Panc1 (cell line): ENCODE data around the gene SSNA1. TPM values are rescaled to one million over a fixed set of nuclear protein-coding genes. Genes with fewer than 3 reads are reported as not detected.

ENCODE experiments used
- ATAC-seq: fragments of 200-7000 bp; cut with Tn5 transposase; 2 replicates; pipeline ENCODE4 v1.9.1; 2020; ENCODE audit warnings: mild to moderate bottlenecking, moderate library complexity
- BruUV-seq: library from RNA; stranded (reverse); fragments of 400-500 nt; replicated peaks from 2 replicates; lab custom pipeline; 2021; lab: Mats Ljungman, UMichigan
- CTCF ChIA-PET: fragments of 300-600 bp; sonication (Branson Sonifier 250); formaldehyde crosslinking; loops from one replicate; lab custom pipeline; 2022; ENCODE audit warnings: antibody characterized with exemption; lab: Charles Lee
- POLR2A ChIA-PET: fragments of 300-600 bp; sonication (Branson Sonifier 250); formaldehyde crosslinking; loops from one replicate; lab custom pipeline; 2022; ENCODE audit warnings: antibody characterized with exemption; lab: Charles Lee
- DNase-seq: peaks from one replicate; pipeline ENCODE4 v3.0.0-alpha.2; 2010; ENCODE audit warnings: low read depth, low spot score
- H3K27ac ChIP-seq: 2 replicates; pipeline ENCODE4 v1.5.1; 2011; ENCODE audit warnings: mild to moderate bottlenecking, low read length, inconsistent platforms
- H3K27me3 ChIP-seq: fragments of 200-500 bp; sonication (Bioruptor generic); 2 replicates; pipeline ENCODE4 v1.6.0; 2014; ENCODE audit warnings: low read length, inconsistent platforms; ENCODE audit not compliant: control insufficient read depth, insufficient read depth
- H3K36me3 ChIP-seq: fragments of 200-500 bp; sonication (Bioruptor generic); 2 replicates; pipeline ENCODE4 v1.5.1; 2014; ENCODE audit warnings: inconsistent platforms, mild to moderate bottlenecking, low read length, moderate library complexity; ENCODE audit not compliant: control insufficient read depth, insufficient read depth
- H3K4me1 ChIP-seq: 2 replicates; pipeline ENCODE4 v1.5.1; 2011; ENCODE audit warnings: inconsistent platforms, mild to moderate bottlenecking, low read length, moderate library complexity; ENCODE audit not compliant: control insufficient read depth, insufficient read depth
- H3K4me3 ChIP-seq, 2 experiments: 2 replicates each; pipeline ENCODE4 v1.5.1; 2011 to 2012; ENCODE audit warnings: low read depth in 2 of 2, low read length in 2 of 2, mild to moderate bottlenecking in 2 of 2, inconsistent platforms in 1 of 2, moderate library complexity in 1 of 2
- H3K9me3 ChIP-seq: fragments of 200-500 bp; sonication (Bioruptor generic); 2 replicates; pipeline ENCODE4 v1.5.1; 2014; ENCODE audit warnings: low read depth, mild to moderate bottlenecking, inconsistent platforms, low read length, moderate library complexity; ENCODE audit not compliant: control insufficient read depth, insufficient read depth
- CTCF ChIP-seq: fragments of 450-650 bp; IDR thresholded peaks from 2 replicates; pipeline ENCODE4 v1.5.1; 2017; ENCODE audit warnings: mild to moderate bottlenecking
- POLR2AphosphoS5 ChIP-seq: IDR thresholded peaks from 2 replicates; pipeline ENCODE4 v1.6.1; 2012; ENCODE audit warnings: mild to moderate bottlenecking, low read depth, low read length, moderate library complexity
- REST ChIP-seq, 2 experiments: IDR thresholded peaks; 2 replicates each; pipeline ENCODE4 v1.6.1; 2011 to 2012; ENCODE audit warnings: low read depth in 2 of 2, control low read depth in 1 of 2, low read length in 1 of 2, mild to moderate bottlenecking in 1 of 2, moderate library complexity in 1 of 2; ENCODE audit not compliant: insufficient read depth in 1 of 2
- SIN3A ChIP-seq: IDR thresholded peaks from 2 replicates; pipeline ENCODE4 v1.6.1; 2012; ENCODE audit warnings: low read depth, mild to moderate bottlenecking, low read length, moderate library complexity, borderline replicate concordance; ENCODE audit not compliant: insufficient read depth
- TCF7L2 ChIP-seq: IDR thresholded peaks from 2 replicates; pipeline ENCODE4 v1.6.1; 2011; ENCODE audit warnings: mild to moderate bottlenecking, low read depth, low read length, inconsistent platforms
- in situ Hi-C: cut with HindIII; loops from 2 replicates; pipeline ENCODE4 v1.10.0; 2016; ENCODE audit warnings: low sequenced_read_pairs, low pct_unique_long_range_greater_than_20kb
- intact Hi-C: fragments of 100-400 bp; cut with micrococcal nuclease; formaldehyde crosslinking; loops from one replicate; pipeline ENCODE4 v1.10.0; 2022; ENCODE audit not compliant: unreplicated experiment
- total RNA-seq: library from RNA; stranded (reverse); gene quantifications from one replicate; pipeline ENCODE4 v1.2.1, GENCODE V29; 2021; ENCODE audit not compliant: unreplicated experiment

The SSNA1 gene
- total RNA-seq, 1 experiment from 2014 or later = 86.9 TPM

- TF ChIP-seq SIN3A = no peak
- no peak for TF ChIP-seq CTCF
- TF ChIP-seq REST (IDR thresholded peaks at IDR 0.05; ENCODE audit: insufficient read depth in 1 of 2, low read depth in 2 of 2, low read length in 1 of 2) = no peak
- no peak for TF ChIP-seq POLR2AphosphoS5
- TF ChIP-seq TCF7L2 = no peak
- DNase-seq = no peak
- Histone ChIP-seq H3K36me3 (peaks cover 2% of the 10 kb centered on the region; the same call in 1 of the 2 replicates), H3K4me3 (peak overlapping the region; percentile 60 to 63), H3K27me3 (no peaks in the 10 kb centered on the region), H3K9me3 (no peaks in the 10 kb centered on the region), H3K27ac (peak overlapping the region; percentile 65), H3K4me1 (peaks cover 32% of the 10 kb centered on the region)
- peak; percentile 4 for ATAC-seq
- in situ Hi-C loops = no loop called here
- BruUV-seq = no TSS peak
- intact Hi-C loops = no loop called here
- ChIA-PET POLR2A (interaction anchor here (0.5 to 0.8 kb wide), 2 partner anchors 11 to 87 kb away, joined by 4 read pairs; partner anchors contain the start of gene DPP7), CTCF (interaction anchor here (1.1 kb wide), 1 partner anchor 35 kb away, joined by 8 read pairs; no protein-coding TSS in a partner anchor)
Measured at GRCh38 chr9:137201205-137201868, 12.9 kb downstream of the SSNA1 start.

- Histone ChIP-seq H3K36me3 (peaks cover 2% of the 10 kb centered on the region; the same call in 1 of the 2 replicates), H3K9me3 (no peaks in the 10 kb centered on the region), H3K27ac (no peak overlapping the region), H3K4me3 (no peak overlapping the region), H3K27me3 (no peaks in the 10 kb centered on the region), H3K4me1 (peaks cover 27% of the 10 kb centered on the region)
- intact Hi-C loops = no loop called here
- ATAC-seq (no peak), DNase-seq (no peak)
- TF ChIP-seq REST (IDR thresholded peaks at IDR 0.05; ENCODE audit: insufficient read depth in 1 of 2, low read depth in 2 of 2, low read length in 1 of 2) (no peak), SIN3A (no peak), POLR2AphosphoS5 (no peak), CTCF (no peak), TCF7L2 (no peak)
- no TSS peak for BruUV-seq
- in situ Hi-C loops = no loop called here
- ChIA-PET CTCF (interaction anchor here (0.6 to 1.0 kb wide), 3 partner anchors 14 to 871 kb away, joined by 3 to 20 read pairs (median 8); no protein-coding TSS in a partner anchor), POLR2A (no interaction called here)
Measured at GRCh38 chr9:137202966-137203365, 14.5 kb downstream of the SSNA1 start.
